ENCODE measurements around the gene RSPH1. TPM values are rescaled to one million over a fixed set of nuclear protein-coding genes. Genes with fewer than 3 reads are reported as not detected.

RSPH1 gene
- total RNA-seq, 1 donor from 2014 or later = 0.16 TPM

DNA sequence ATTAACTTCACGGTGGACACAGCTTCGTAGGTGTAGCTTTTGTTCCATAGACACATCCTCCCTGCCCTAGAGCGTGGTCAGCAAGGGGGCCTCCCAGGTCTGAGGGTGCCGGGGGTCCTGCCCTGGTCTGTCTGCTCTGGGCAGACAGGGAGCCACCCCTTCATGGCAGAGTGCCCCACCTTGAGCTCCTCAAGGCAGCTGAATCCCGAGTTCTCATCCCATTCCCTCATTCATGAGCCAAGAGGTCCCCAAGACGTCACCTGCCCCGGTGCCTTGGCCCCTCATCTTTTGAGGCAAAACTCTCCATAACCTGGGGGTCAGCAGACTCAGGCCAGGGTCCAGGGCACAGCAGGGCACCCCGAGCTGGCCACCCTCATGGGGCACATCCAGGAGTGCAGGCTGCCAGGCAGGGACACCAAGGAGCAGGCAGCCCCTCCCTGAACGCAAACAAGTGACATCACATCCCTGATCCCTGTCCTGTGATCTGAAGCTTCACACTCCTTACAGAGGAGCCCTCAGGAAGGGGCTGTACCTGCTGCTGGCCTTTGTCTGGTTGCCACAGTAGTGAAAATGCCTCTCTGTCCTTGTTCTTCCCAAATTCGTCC, 69.0 kb downstream of the RSPH1 start:
- DNase-seq = no peak

- no peak for DNase-seq
These were observed 69.6 kb downstream of the RSPH1 start for GRCh38 chr21:42426424-42426823.

DNA sequence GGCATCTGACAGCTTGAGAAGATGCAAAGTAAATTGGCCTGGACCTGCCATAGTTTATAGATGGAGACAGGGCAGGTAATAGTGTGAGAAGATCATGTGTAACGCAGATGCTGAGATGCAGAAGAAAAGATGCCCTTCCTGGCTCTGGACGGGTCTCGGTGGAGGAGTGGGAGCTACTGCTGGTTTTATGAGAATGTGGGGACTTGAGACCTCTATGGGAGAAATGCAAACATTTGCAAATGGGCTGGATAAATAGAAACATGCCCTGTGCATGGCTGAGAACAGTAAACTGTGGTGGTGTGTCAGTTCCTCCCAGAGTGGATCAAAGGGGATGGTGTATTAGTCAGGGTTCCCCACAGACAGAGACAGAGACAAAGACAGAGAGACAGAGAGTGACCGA, 70.4 kb downstream of the RSPH1 start:
- DNase-seq = no peak

GRCh38 chr21:42424914-42425541, 71.0 kb downstream of the RSPH1 start:
- no peak for DNase-seq

GRCh38 chr21:42423685-42424084, 72.3 kb downstream of the RSPH1 start:
- no peak for DNase-seq

- DNase-seq = no peak
These were observed 72.8 kb downstream of the RSPH1 start for GRCh38 chr21:42423197-42423675.

Other genes starting within 250 kb of the RSPH1 start
- not detected for gene TFF3, start 180.8 kb downstream of the RSPH1 start, total RNA-seq
- gene TFF2, start 145.2 kb downstream of the RSPH1 start, total RNA-seq = not detected
- not detected for gene TFF1, start 129.7 kb downstream of the RSPH1 start, total RNA-seq
- gene TMPRSS3, start 100.2 kb downstream of the RSPH1 start, total RNA-seq = not detected
- gene UBASH3A, start 92.3 kb downstream of the RSPH1 start, total RNA-seq = not detected
- 24.5 TPM for gene SLC37A1, start 17.6 kb upstream of the RSPH1 start, total RNA-seq
- 16.7 TPM for gene PDE9A, start 157.4 kb upstream of the RSPH1 start, total RNA-seq

Measured in occipital lobe (tissue), 2 donors.